ENCODE data around the gene ESRRG.

The ESRRG gene

GRCh38 chr1:216723274-216723780, at the start of gene ESRRG:
TSS of gene ESRRG (minus strand) at chr1:216723429. CDS start at chr1:216723299, 130 bp downstream.
- no peak for DNase-seq (ENCODE audit: low read depth in 2 of 2)

- DNase-seq (ENCODE audit: low read depth in 2 of 2), result no peak
These were observed 48.7 kb upstream of the ESRRG start for GRCh38 chr1:216771922-216772321.

GRCh38 chr1:216766633-216767327, 43.6 kb upstream of the ESRRG start:
- DNase-seq (ENCODE audit: low read depth in 2 of 2), result no peak

DNA sequence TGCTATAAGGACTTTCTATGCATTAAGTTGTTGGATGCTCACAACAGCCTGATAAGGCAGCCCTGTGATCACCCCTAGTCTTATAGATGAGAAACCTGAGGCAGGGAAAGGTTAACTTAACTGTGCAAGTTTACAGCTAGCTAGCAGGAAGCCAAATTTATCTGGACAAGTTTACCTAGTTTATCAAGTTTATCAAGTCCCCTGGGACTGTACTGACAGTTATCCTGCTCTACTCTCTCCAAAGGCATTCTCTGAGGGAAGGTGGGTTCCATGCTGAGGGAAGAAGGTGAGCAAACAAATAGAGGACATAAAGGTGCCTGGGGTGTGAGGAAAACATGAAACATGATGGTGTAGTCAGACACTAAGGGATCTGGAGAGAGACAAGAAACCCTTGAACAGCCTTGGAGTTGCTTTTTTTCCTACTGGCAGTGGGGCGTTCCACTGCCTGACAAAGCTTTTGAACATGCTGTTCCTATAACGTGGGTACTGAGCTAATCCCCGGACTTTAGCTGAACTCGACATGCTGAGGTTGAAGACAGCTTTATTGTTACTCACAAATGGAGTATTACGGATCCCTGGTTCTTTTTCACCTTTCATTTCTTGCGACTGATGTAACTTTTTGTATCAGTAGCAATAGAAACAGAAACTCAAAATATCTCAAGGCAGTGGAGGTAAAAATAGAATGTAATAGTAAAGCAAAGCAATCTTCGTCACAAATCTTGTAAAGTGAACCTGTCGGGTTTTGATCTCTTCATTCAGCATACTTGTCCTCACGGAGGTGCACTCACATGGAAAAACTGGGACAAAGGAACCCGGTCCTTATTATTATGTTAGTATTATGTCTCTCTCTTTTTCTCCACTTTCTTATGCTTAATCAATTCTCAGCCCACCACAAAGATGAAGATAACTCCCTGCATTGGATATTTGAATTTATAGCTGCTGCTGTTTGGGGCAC, 42.4 kb upstream of the ESRRG start:
- DNase-seq (ENCODE audit: low read depth in 2 of 2), result no peak

- DNase-seq (ENCODE audit: low read depth in 2 of 2), result no peak
These were observed 34.9 kb upstream of the ESRRG start for GRCh38 chr1:216758161-216758560.

DNA sequence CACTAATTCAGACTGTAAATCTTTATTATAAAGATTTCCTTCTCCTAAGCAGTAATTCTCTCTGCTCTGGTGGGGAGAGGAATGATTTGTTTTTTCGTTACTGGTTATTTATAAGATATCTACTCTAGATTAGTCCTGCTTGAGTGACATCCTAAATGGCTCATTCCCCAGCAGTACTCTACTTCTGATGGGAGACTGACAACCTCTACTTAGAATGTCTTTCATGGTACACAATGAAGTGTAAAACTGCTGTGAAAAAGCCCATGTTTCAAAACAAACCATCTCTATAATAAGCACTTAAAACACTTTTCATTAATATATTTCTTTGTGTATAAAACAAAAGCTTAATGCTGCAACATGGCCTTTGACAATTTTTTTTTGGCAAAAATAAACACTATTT, 33.9 kb upstream of the ESRRG start:
- DNase-seq (ENCODE audit: low read depth in 2 of 2), result no peak

- DNase-seq (ENCODE audit: low read depth in 2 of 2), result no peak
These were observed 27.7 kb upstream of the ESRRG start for GRCh38 chr1:216750961-216751360.

GRCh38 chr1:216750031-216750627, 26.9 kb upstream of the ESRRG start:
- DNase-seq (ENCODE audit: low read depth in 2 of 2), result no peak

GRCh38 chr1:216749232-216749631, 26.0 kb upstream of the ESRRG start:
- no peak for DNase-seq (ENCODE audit: low read depth in 2 of 2)

DNA sequence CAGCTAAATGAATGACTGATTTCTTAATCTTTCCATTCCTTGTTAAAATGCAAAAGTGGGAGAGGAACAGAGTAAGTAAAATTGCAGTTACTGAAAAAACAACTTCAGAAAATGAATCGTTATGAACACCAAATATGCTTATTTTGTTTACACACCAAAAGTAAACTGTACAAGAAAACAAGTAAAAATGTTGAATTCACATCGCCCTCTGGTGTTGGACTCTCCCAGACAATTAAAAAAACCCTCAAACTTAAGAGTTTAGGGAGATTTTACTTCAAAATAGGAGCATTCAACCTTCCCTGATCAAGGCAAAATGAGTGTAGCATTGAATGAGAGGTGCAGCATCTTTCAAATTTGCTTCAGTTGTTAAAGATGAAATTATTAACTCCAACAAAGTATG, 19.4 kb upstream of the ESRRG start:
- no peak for DNase-seq (ENCODE audit: low read depth in 2 of 2)

GRCh38 chr1:216740331-216740730, 17.1 kb upstream of the ESRRG start:
- no peak for DNase-seq (ENCODE audit: low read depth in 2 of 2)

- no peak for DNase-seq (ENCODE audit: low read depth in 2 of 2)
These were observed 16.6 kb upstream of the ESRRG start for GRCh38 chr1:216739793-216740192.

DNA sequence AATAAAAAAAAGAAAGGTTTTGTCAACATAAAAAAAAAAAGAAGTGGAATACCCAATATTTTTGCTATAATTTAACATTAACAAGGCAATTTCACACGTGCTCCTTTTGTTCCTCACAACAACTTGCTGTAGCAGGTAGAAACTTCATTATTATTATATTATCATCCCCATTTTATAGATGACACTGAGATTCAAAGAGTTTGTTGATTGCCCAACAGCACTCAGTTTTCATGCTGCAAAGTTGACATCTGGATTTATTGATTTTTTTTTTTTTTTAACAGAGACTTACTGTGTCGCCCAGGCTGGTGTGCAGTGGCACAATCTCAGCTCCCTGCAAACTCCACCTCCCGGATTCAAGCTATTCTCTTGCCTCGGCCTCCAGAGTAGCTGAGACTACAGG, 8.9 kb upstream of the ESRRG start:
- DNase-seq (ENCODE audit: low read depth in 2 of 2), result no peak

DNA sequence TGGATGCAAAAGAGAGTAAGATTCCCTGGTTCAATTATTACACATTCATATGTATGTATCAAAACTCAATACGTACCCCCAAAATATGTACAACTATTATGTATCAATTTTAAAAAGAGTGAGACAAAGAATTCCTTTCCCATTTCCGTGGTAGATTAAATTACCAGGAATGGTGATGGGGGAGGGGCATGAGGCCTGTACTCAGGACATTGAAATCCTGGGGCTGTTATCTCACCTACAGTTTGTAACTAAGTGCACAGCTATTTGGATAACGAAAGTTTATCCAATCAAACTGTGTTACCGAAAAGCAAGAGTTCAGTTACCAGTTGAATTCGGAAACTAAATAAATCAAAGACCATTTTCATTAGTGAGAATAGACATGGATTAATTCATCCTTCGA, 8.3 kb upstream of the ESRRG start:
- no peak for DNase-seq (ENCODE audit: low read depth in 2 of 2)

- DNase-seq (ENCODE audit: low read depth in 2 of 2), result no peak
These were observed 3.2 kb upstream of the ESRRG start for GRCh38 chr1:216726435-216726834.

GRCh38 chr1:216722821-216723220, 408 bp downstream of the ESRRG start:
- DNase-seq (ENCODE audit: low read depth in 2 of 2), result no peak

GRCh38 chr1:216721863-216722262, 1.4 kb downstream of the ESRRG start:
- no peak for DNase-seq (ENCODE audit: low read depth in 2 of 2)

DNA sequence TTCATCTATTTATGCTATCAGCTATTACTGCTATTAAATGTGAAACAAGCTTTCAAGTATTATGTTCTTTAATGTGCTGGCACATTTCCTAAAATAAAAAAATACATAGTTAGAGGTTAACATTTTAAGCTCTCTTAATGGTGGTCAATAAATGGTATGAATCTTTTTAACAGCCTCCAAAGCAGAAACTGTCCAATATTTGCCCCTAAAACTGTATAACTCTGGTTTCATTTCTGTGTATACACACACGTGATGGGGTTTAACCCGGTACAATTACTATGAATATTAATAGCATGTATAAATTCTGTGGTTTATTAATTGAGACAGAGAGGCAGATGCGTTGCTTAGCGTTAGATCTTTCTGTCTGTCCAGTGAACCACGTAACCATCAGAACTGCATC, 2.2 kb downstream of the ESRRG start:
- no peak for DNase-seq (ENCODE audit: low read depth in 2 of 2)

DNA sequence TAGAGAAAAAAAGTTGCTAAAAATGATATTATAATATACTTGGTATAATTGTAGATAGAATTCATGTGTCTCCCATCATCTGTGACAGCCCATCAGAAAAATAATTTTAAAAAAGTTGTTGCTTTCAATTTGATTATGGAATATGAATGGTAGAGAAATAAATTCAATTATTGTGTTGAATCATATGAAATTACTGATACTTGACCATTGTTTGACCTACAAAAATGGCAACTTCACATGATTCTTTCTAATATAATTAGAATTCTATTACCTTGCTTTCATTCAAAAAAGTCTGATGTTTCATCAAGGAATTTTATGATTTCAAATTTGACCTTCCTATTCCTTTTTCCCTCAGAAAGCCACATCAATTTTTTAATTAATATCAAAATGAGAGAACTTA, 11.5 kb downstream of the ESRRG start:
- DNase-seq (ENCODE audit: low read depth in 2 of 2), result no peak

DNA sequence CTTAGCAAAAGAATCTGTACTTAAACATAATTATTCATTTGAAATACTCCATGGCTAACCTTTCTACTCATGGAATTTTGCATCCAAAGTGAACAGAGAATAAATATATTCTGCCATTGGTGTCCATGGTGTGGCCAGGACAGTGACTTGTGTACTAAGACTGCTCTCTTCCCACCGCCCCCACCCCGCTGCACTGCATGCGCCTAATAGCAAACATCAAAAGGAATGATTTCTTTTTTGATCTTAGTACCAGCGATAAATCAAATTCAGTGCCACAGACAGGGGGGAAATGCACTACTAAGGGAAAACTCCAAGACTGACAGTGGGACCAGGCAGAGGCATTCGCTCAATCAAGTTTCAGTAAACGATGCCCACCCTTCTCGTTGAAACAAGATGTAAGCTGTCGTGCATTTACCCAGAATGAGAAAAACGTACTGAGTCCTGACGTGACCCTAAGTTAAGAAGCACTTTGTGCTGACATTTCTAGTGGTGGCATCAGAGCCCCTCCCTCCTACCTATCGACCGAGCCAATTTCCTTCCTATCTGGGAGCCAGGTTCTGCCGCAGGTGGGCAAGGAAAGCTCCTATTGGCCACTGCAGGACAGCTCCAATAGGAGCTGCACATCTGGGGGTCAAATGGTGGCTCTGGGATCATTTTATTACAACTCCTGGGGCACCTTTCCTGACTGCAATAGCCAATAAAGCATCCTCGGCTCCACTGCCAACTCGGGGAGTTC, 12.5 kb downstream of the ESRRG start:
- DNase-seq (ENCODE audit: low read depth in 2 of 2), result no peak

DNA sequence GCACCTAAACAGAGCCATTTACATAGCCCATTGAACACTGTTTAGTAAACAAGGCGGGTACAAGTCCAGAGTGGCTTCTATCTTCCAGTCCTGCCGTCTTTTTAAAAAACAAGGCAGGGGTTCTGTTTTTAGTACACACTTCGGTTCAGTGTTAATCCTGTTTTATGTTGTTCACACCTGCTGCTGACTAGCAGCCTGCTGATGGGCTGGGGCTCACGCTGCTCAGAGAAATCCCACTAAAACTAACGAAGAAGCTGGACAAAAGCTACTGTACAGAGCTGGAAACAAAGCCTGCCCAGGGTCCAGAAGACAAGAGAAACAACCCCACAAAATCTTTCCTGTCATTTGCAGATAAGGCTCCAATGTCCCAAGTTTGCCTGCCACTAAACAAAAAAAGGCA, 13.2 kb downstream of the ESRRG start:
- no peak for DNase-seq (ENCODE audit: low read depth in 2 of 2)

DNA sequence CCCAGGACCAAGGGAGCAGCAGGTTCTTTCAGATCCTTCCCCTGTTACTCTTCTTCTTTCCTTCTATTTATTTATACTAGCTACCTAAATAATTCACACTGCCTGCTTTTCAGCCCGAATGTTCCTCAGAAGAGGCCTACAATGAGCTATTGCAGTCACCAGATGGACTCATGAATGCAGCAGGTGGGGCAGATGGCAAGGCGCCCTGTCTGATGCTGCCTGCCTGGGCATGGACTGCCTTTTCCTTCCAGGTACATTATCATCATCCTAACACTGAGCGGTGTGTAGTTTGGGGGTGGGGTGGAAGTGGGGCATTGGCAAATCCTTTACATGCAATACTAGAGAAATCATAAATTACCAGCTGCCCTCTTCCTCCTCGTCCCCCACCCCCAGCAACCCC, 17.6 kb downstream of the ESRRG start:
- DNase-seq (ENCODE audit: low read depth in 2 of 2), result no peak
